Smooth muscle cell (in vitro differentiated cells): ENCODE results near the gene TBL1Y. TPM values are rescaled to one million over a fixed set of nuclear protein-coding genes. Genes with fewer than 3 reads are reported as not detected.

ENCODE experiments used
- DNase-seq: peaks from one replicate; lab custom pipeline; 2025; ENCODE audit not compliant: unreplicated experiment; lab: John Stamatoyannopoulos, UW
- H2AFZ ChIP-seq: fragments of 200-600 bp; sonication (generic); 2 replicates; pipeline ENCODE4 v1.6.0; 2016; ENCODE audit warnings: antibody characterized with exemption, low read depth, mild to moderate bottlenecking
- H3F3A ChIP-seq: fragments of 200-600 bp; sonication (generic); 2 replicates; pipeline ENCODE4 v1.6.0; 2017; ENCODE audit warnings: antibody characterized with exemption, low read depth
- H3K27ac ChIP-seq: fragments of 200-600 bp; sonication (generic); 2 replicates; pipeline ENCODE4 v1.5.1; 2016; ENCODE audit warnings: low read depth, mild to moderate bottlenecking
- H3K27me3 ChIP-seq: fragments of 200-600 bp; sonication (generic); 2 replicates; pipeline ENCODE4 v1.6.1; 2016; ENCODE audit warnings: low read depth, mild to moderate bottlenecking
- H3K36me3 ChIP-seq: fragments of 200-600 bp; sonication (generic); 2 replicates; pipeline ENCODE4 v1.5.1; 2016; ENCODE audit warnings: low read depth
- H3K4me1 ChIP-seq: fragments of 200-600 bp; sonication (generic); 2 replicates; pipeline ENCODE4 v1.5.1; 2016; ENCODE audit warnings: low read depth
- H3K4me2 ChIP-seq: fragments of 200-600 bp; sonication (generic); 2 replicates; pipeline ENCODE4 v1.6.0; 2016; ENCODE audit warnings: mild to moderate bottlenecking
- H3K4me3 ChIP-seq: fragments of 200-600 bp; sonication (generic); 2 replicates; pipeline ENCODE4 v1.5.1; 2016; ENCODE audit warnings: mild to moderate bottlenecking
- H3K79me2 ChIP-seq: fragments of 200-600 bp; sonication (generic); 2 replicates; pipeline ENCODE4 v1.6.0; 2016; ENCODE audit warnings: low read depth, mild to moderate bottlenecking
- H3K9ac ChIP-seq: fragments of 200-600 bp; sonication (generic); 2 replicates; pipeline ENCODE4 v1.6.0; 2016; ENCODE audit warnings: low read depth
- H3K9me3 ChIP-seq: fragments of 200-600 bp; sonication (generic); replicated peaks from 2 replicates; pipeline ENCODE4 v1.5.1; 2016; ENCODE audit warnings: low read depth
- H4K20me1 ChIP-seq: fragments of 200-600 bp; sonication (generic); 2 replicates; pipeline ENCODE4 v1.6.0; 2016; ENCODE audit warnings: low read depth
- WGBS: methylation state at CpG from one replicate; pipeline ENCODE4 v1.1.7; 2016; ENCODE audit warnings: low lambda C conversion rate; 5-methylcytosine and 5-hydroxymethylcytosine counted together
- polyA plus RNA-seq: library from polyadenylated mRNA; unstranded; fragments of >200 nt; fragmentation: Nextera tagmentation; extraction: Ambion mirVana; gene quantifications from 2 replicates; pipeline ENCODE4 v1.2.1, GENCODE V29; 2016
- total RNA-seq: library from RNA; depleted of rRNA; stranded (reverse); fragments of >200 nt; gene quantifications from 2 replicates; pipeline ENCODE4 v1.2.3, GENCODE V29; 2014
- TF ChIP-seq, protein P1 (sequence below): fragments of 200-600 bp; sonication (generic); IDR thresholded peaks from 2 replicates; pipeline ENCODE4 v1.5.1; 2017; ENCODE audit warnings: borderline replicate concordance, mild to moderate bottlenecking, antibody characterized with exemption; ENCODE audit not compliant: insufficient read depth, poor library complexity, severe bottlenecking

Gene TBL1Y
- total and polyA plus RNA-seq, 2 experiments from 2014 or later = not detected

DNA sequence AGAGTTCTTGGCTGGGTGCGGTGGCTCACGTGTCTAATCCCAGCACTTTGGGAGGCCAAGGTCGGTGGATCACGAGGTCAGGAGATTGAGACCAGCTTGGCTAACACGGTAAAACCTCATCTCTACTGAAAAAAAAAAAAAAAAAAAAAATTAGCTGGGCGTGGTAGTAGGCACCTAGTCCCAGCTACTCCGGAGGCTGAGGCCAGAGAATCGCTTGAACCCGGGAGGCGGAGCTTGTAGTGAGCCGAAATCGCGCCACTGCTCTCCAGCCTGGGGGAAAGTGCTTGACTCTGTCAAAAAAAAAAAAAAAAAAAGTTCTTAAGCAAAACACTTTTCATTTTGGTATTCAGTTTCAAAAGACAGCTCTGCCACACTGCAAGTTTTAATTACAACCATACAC lies 37.9 kb downstream of the TBL1Y start:
- no peak overlapping the region for H2AFZ ChIP-seq
- H3K4me1 ChIP-seq = no peaks in the 10 kb centered on the region
- H3K9ac ChIP-seq = no peak overlapping the region
- H3K36me3 ChIP-seq = no peaks in the 10 kb centered on the region
- TF ChIP-seq, protein P1, sequence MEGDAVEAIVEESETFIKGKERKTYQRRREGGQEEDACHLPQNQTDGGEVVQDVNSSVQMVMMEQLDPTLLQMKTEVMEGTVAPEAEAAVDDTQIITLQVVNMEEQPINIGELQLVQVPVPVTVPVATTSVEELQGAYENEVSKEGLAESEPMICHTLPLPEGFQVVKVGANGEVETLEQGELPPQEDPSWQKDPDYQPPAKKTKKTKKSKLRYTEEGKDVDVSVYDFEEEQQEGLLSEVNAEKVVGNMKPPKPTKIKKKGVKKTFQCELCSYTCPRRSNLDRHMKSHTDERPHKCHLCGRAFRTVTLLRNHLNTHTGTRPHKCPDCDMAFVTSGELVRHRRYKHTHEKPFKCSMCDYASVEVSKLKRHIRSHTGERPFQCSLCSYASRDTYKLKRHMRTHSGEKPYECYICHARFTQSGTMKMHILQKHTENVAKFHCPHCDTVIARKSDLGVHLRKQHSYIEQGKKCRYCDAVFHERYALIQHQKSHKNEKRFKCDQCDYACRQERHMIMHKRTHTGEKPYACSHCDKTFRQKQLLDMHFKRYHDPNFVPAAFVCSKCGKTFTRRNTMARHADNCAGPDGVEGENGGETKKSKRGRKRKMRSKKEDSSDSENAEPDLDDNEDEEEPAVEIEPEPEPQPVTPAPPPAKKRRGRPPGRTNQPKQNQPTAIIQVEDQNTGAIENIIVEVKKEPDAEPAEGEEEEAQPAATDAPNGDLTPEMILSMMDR = no peak
- no peaks in the 10 kb centered on the region for H3K27me3 ChIP-seq
- DNase-seq = no peak
- no peaks in the 10 kb centered on the region for H3K79me2 ChIP-seq
- H3K27ac ChIP-seq = no peak overlapping the region
- H3K9me3 ChIP-seq = no peaks in the 10 kb centered on the region
- no CpG with 5 or more reads among the region's 13 CpGs for WGBS
- no peaks in the 10 kb centered on the region for H4K20me1 ChIP-seq
- no peaks in the 10 kb centered on the region for H3F3A ChIP-seq
- H3K4me3 ChIP-seq = no peak overlapping the region
- H3K4me2 ChIP-seq = no peak overlapping the region

DNA sequence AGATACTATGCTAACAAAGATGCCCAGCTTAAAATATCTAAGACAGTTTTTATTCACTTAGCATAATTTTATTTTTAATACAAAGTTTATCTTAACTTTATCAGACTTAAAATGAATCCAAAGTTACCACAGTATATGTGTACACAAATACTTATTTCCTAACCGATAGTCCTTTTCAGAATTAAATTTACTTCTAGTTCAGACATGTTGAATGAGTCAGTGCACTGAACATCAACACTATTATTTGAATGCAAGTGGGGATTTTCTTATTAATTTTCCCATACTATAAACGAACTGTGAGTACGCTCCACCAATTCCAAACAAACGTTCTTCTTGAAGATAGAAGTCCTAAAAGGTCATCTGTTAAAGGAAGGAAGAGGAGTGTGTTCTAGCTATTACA lies 39.5 kb downstream of the TBL1Y start:
- H4K20me1 ChIP-seq = no peaks in the 10 kb centered on the region
- no peak overlapping the region for H3K27ac ChIP-seq
- no peak overlapping the region for H3K9ac ChIP-seq
- H3K4me2 ChIP-seq = no peak overlapping the region
- no peaks in the 10 kb centered on the region for H3K79me2 ChIP-seq
- H2AFZ ChIP-seq = no peak overlapping the region
- H3K27me3 ChIP-seq = no peaks in the 10 kb centered on the region
- H3K9me3 ChIP-seq = no peaks in the 10 kb centered on the region
- H3F3A ChIP-seq = no peaks in the 10 kb centered on the region
- no peak overlapping the region for H3K4me3 ChIP-seq
- TF ChIP-seq, protein P1 = no peak
- no peak for DNase-seq
- H3K36me3 ChIP-seq = no peaks in the 10 kb centered on the region
- no peaks in the 10 kb centered on the region for H3K4me1 ChIP-seq
- WGBS = no CpG with 5 or more reads among the region's 4 CpGs

DNA sequence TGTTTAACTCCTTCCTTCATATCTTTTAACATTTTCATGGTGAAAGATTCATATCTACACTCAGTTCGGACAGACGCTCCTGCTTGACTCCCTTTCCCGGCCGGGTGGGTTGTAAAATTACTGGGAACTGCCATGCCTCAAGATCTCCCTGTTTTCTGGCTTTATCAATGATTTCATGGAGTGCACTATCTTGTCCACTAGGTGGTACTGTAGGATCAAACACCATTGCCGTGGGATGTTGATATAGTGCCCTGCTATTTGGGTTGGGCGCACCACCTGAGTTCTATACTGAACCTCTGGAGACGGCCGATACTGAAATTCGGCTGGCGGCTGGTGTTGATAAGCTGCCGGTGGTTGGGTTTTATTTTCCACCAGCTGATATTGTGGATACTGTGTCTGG lies 54.2 kb downstream of the TBL1Y start:
- TF ChIP-seq, protein P1 = no peak
- no peak for DNase-seq
- Histone ChIP-seq H3K4me2 (no peak overlapping the region), H3K36me3 (no peaks in the 10 kb centered on the region), H3K27ac (no peak overlapping the region), H3K27me3 (no peaks in the 10 kb centered on the region), H3K4me3 (no peak overlapping the region), H3K9ac (no peak overlapping the region), H3K79me2 (no peaks in the 10 kb centered on the region), H3K9me3 (no peaks in the 10 kb centered on the region), H3K4me1 (no peaks in the 10 kb centered on the region), H3F3A (no peaks in the 10 kb centered on the region), H4K20me1 (no peaks in the 10 kb centered on the region), H2AFZ (no peak overlapping the region)
- no CpG with 5 or more reads among the region's 11 CpGs for WGBS

GRCh38 chrY:6966521-6966920 lies 56.0 kb downstream of the TBL1Y start:
- H4K20me1 ChIP-seq = no peaks in the 10 kb centered on the region
- H3K4me2 ChIP-seq = no peak overlapping the region
- no peak overlapping the region for H2AFZ ChIP-seq
- H3K9me3 ChIP-seq = no peaks in the 10 kb centered on the region
- H3K4me3 ChIP-seq = no peak overlapping the region
- no peak overlapping the region for H3K9ac ChIP-seq
- no peaks in the 10 kb centered on the region for H3F3A ChIP-seq
- TF ChIP-seq, protein P1 = no peak
- H3K27me3 ChIP-seq = no peaks in the 10 kb centered on the region
- no peaks in the 10 kb centered on the region for H3K79me2 ChIP-seq
- WGBS = no CpG with 5 or more reads among the region's 3 CpGs
- no peak for DNase-seq
- H3K27ac ChIP-seq = no peak overlapping the region
- no peaks in the 10 kb centered on the region for H3K36me3 ChIP-seq
- H3K4me1 ChIP-seq = no peaks in the 10 kb centered on the region
